ENCODE results near the gene KITLG. TPM values are rescaled to one million over a fixed set of nuclear protein-coding genes. Genes with fewer than 3 reads are reported as not detected.

The KITLG gene
- total and polyA plus RNA-seq, 12 donors = 1.9 to 22.7 (median 9.5) TPM

DNA sequence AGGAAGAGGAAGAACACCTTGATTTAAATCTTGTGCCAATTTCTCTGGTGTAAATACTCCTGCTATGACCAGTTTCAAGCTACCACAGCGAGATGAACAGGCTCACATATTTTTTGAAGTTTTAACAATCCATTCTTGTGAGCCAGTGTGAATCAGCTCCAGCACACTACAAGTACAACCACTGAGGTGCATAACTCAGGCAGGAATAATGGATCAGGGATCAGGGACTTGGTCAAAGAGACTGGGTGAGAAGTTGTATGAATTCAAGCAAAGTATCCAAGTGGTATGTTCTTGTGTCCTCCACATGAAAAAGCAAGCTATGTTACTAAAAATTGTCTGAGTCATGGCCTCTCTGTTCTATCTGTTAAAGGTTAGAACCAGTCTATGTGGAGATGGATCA is 35.2 kb upstream of the KITLG start:
- DNase-seq = no peak
- no peaks in the 10 kb centered on the region for H3K9me3 ChIP-seq (replicated peaks in 1 of 3)
- no peak overlapping the region for H3K27ac ChIP-seq
- no peak overlapping the region for H3K4me3 ChIP-seq
- WGBS, 4 donors = 79 to 96% (median 87%) methylated on average over 1 of the region's 1 CpG
- H3K4me1 ChIP-seq (replicated peaks in 1 of 2) = no peaks in the 10 kb centered on the region
- TF ChIP-seq POLR2A (IDR thresholded peaks at IDR 0.05) = no peak
- TF ChIP-seq, protein P1, sequence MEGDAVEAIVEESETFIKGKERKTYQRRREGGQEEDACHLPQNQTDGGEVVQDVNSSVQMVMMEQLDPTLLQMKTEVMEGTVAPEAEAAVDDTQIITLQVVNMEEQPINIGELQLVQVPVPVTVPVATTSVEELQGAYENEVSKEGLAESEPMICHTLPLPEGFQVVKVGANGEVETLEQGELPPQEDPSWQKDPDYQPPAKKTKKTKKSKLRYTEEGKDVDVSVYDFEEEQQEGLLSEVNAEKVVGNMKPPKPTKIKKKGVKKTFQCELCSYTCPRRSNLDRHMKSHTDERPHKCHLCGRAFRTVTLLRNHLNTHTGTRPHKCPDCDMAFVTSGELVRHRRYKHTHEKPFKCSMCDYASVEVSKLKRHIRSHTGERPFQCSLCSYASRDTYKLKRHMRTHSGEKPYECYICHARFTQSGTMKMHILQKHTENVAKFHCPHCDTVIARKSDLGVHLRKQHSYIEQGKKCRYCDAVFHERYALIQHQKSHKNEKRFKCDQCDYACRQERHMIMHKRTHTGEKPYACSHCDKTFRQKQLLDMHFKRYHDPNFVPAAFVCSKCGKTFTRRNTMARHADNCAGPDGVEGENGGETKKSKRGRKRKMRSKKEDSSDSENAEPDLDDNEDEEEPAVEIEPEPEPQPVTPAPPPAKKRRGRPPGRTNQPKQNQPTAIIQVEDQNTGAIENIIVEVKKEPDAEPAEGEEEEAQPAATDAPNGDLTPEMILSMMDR (IDR thresholded peaks at IDR 0.05) = no peak
- intact Hi-C loops (cut with DNase I) = no loop called here
- no peaks in the 10 kb centered on the region for H3K36me3 ChIP-seq (replicated peaks in 1 of 2)
- no peaks in the 10 kb centered on the region for H3K27me3 ChIP-seq

DNA sequence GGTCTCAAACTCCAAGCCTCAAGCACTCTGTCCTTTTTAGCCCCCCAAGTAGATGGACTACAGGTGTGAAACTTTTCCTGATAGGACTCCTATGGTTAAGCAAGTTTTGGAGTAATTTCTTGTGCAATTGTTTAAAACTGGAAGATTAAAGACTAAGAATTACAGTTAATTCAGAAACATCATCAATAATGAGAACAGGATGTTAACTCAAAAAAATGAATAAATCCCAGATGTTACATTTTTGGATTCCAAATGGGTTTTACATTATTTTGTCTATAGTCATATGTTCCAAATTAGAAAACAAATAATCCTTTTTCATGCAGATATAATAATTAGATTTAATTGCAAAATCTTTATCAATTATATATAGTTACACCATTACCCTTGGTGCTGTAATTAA is 24.4 kb upstream of the KITLG start:
- Histone ChIP-seq H3K4me1 (replicated peaks in 1 of 2) (no peaks in the 10 kb centered on the region), H3K27ac (no peak overlapping the region), H3K36me3 (replicated peaks in 1 of 2) (no peaks in the 10 kb centered on the region), H3K4me3 (no peak overlapping the region), H3K9me3 (replicated peaks in 1 of 3) (no peaks in the 10 kb centered on the region), H3K27me3 (peaks cover 5% of the 10 kb centered on the region)
- TF ChIP-seq POLR2A (IDR thresholded peaks at IDR 0.05) = no peak
- TF ChIP-seq, protein P1 (IDR thresholded peaks at IDR 0.05) = no peak
- intact Hi-C loops (cut with DNase I) = no loop called here
- DNase-seq = no peak

DNA sequence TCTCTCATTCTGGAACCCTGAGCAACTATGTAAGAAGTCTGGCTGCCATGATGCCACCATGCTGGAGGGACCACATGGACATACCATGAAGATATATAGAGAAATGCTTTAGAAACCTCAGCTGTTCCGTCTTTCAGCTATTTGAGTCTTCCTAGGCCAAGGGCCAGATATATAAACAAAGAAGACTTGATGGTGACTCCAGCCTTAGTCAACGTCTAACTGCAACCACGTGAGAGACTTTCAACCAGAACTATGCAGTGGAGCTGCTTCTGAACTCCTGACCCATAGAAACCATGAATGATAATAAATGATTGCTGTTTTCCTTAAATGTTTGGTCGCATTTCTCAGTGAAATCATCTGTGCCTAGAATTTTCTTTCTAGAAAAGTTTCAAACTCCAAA is 20.0 kb upstream of the KITLG start:
- TF ChIP-seq POLR2A (IDR thresholded peaks at IDR 0.05) = no peak
- TF ChIP-seq, protein P1 (IDR thresholded peaks at IDR 0.05) = no peak
- intact Hi-C loops (cut with DNase I) = no loop called here
- H3K27ac ChIP-seq = no peak overlapping the region
- H3K36me3 ChIP-seq (replicated peaks in 1 of 2) = no peaks in the 10 kb centered on the region
- no peak for DNase-seq
- H3K4me3 ChIP-seq = no peak overlapping the region
- H3K4me1 ChIP-seq (replicated peaks in 1 of 2) = peaks cover 3 to 5% of the 10 kb centered on the region in 2 donors
- H3K27me3 ChIP-seq = peaks cover 5% of the 10 kb centered on the region
- WGBS, 4 donors = 80 to 88% (median 85%) methylated on average over 4 of the region's 4 CpGs
- no peaks in the 10 kb centered on the region for H3K9me3 ChIP-seq (replicated peaks in 1 of 3)

DNA sequence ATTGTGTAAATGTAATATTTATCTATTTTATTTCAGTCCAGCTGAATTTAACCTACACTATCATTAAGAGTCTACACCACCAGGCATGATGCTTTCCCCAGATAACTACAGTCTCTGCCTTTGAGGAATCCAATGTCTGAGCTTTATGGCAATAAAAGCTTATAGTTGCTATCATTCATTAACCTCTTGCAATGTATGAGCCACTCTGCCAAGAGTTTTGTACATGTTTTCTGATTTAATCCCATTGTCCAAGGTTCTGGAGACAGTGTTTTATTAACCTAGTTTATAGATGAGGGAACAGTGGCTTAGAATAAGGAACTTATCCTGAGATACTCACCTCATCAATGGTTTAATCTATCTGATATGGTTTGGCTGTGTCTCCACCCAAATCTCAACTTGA is 17.1 kb upstream of the KITLG start:
- Histone ChIP-seq H3K4me3 (no peak overlapping the region), H3K36me3 (replicated peaks in 1 of 2) (no peaks in the 10 kb centered on the region), H3K9me3 (replicated peaks in 1 of 3) (no peaks in the 10 kb centered on the region), H3K27me3 (no peaks in the 10 kb centered on the region), H3K4me1 (replicated peaks in 1 of 2) (peaks cover 3 to 7% of the 10 kb centered on the region in 2 donors), H3K27ac (no peak overlapping the region)
- DNase-seq = no peak
- TF ChIP-seq POLR2A (IDR thresholded peaks at IDR 0.05) = no peak
- TF ChIP-seq, protein P1 (IDR thresholded peaks at IDR 0.05) = no peak
- intact Hi-C loops (cut with DNase I) = no loop called here

Measured in adrenal gland (tissue), 12 donors.